ENCODE results near the gene MAN2A1. TPM values are rescaled to one million over a fixed set of nuclear protein-coding genes. Genes with fewer than 3 reads are reported as not detected.
A peak's percentile ranks its signal among the peaks of the same experiment; 100 is the strongest.
"Not testable (repeated sequence)": the region's sequence is repeated elsewhere in the genome, so short reads cannot be mapped to it uniquely, and the experiment has no call there.

Gene MAN2A1
- total RNA-seq, 1 donor from 2014 or later = 49.7 TPM

DNA sequence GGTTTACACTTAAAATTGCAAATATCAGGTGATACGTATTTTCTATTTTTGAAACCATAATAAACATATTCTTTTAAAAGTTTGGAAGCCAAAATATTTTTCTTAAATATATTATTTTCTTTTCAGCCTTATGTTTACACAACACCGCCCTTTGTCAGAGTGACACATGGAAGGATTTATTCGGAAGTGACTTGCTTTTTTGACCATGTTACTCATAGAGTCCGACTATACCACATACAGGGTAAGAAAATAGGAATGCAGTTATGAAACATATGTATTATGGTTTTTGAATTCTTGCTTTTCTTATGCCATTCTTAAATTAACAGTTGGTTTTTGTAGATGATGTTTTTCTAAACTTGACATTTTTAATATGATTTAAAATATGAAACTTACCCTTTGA lies 133.9 kb downstream of the MAN2A1 start:
- DNase-seq (ENCODE audit: low read depth in 2 of 2) = peak in 1 of 2 donors; percentile 35

GRCh38 chr5:109825450-109825849 lies 135.7 kb downstream of the MAN2A1 start:
- no peak for DNase-seq (ENCODE audit: low read depth in 2 of 2)

- no peak for DNase-seq (ENCODE audit: low read depth in 2 of 2)
Observed at GRCh38 chr5:109826426-109826825, 136.7 kb downstream of the MAN2A1 start.

GRCh38 chr5:109829331-109829730 lies 139.6 kb downstream of the MAN2A1 start:
- DNase-seq (ENCODE audit: low read depth in 2 of 2) = no peak

DNA sequence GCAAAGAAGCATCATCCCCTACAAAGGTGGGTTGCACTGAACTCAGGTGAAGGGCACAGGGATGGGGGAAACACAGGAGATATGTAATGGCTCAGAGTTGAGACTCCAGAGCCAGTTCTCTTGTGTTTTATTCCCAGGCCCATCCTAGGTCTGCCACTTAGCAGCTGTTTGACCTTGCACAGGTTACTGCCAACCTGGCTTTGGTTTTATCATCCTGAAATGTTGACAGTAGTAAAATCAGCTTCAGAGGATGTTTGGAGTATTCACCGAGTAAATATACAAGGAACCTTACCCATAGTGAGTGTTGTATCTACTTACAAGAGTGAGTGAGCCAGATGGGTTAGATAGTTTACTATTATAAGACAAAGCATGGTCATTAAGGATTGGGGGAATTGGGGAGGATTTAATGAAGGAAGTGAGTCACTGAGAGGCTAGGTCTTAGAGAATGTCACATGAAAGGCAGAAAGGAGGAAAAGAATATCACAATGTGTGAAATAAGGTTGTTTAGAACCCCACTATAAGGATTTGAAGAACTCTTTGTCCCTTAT lies 141.3 kb downstream of the MAN2A1 start:
- DNase-seq (ENCODE audit: low read depth in 2 of 2) = peak in 1 of 2 donors; percentile 11

GRCh38 chr5:109832207-109833188 lies 142.8 kb downstream of the MAN2A1 start:
- DNase-seq (ENCODE audit: low read depth in 2 of 2) = not testable (repeated sequence)

- no peak for DNase-seq (ENCODE audit: low read depth in 2 of 2)
Observed at GRCh38 chr5:109833946-109834345, 144.2 kb downstream of the MAN2A1 start.

DNA sequence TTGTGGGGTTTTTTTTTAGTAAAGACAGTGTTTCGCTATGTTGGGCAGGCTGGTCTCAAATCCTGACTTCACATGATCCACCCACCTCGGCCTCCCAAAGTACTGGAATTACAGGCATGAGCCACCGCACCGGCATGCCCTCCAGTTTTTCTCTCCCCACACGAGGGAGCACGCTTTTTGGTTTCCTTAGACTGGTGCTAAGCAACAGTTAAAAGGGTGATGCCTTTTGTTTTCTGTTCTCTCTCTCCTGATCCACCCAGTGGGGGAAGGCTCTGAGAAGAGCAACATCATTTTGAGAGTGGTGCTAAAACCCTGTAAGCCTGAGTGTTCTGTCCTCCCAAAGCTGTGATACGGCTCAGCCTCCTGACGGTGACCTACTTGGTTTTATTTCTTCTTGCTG lies 146.6 kb downstream of the MAN2A1 start:
- DNase-seq (ENCODE audit: low read depth in 2 of 2) = no peak

- DNase-seq (ENCODE audit: low read depth in 2 of 2) = no peak
Observed at GRCh38 chr5:109837231-109837861, 147.6 kb downstream of the MAN2A1 start.

DNA sequence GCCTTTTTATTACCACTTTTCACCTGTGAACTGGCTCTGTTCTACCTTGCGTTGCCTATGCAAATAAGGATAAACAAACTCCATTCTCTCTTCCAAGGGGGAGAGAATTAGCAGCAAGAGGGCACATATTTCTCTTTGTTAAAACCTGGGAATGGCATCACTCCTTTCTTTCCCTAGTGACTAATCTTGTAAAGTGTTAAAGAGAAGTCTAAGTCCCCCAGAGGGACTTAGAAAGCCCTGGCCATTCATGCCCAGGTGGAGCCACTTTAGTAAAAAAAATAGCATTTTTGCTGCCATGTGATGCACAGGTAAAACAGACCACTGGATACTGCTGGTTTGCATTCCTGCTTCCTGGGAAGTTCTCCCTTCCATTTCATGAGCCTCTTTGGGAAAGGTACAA lies 148.4 kb downstream of the MAN2A1 start:
- no peak for DNase-seq (ENCODE audit: low read depth in 2 of 2)

DNA sequence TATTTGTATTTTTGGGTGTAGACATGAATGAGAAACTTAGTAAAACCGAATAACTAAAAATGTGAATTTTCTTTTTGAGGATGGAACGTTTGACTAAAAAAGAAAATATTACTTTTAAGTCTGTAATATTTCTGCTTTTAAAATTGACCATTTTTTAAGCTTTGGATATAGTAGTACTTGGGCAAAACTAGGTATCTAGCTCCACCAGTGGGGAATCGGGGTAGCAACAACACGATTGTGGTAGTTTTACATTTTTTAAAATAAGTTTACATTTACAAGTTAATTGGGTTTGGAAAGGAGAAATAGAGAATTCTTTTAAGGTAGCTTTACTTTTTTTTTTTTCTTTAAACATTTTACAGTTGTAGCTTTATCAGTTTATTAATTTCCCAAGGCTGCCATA lies 154.4 kb downstream of the MAN2A1 start:
- peak; percentile 19 to 22 for DNase-seq (ENCODE audit: low read depth in 2 of 2)

GRCh38 chr5:109844695-109845094 lies 155.0 kb downstream of the MAN2A1 start:
- DNase-seq (ENCODE audit: low read depth in 2 of 2) = no peak

DNA sequence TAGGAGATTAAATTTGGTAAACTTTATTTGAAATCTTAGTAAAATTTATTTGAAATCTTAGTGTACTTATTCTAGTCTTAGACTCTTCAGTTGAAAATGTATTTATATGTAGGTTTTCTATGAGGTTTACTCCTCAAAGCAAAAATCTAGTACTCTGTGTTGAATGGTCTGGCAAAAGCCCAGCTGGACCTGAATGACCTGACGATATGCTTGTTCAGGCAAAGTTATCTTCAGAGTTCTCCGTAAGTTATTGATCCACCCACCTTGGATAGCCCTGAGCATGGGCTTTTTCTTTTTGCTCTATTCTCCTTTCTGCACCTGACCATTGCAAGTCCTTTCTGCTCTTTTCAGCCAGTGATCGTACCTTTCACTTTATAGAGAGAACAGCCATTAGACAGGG lies 158.4 kb downstream of the MAN2A1 start:
- DNase-seq (ENCODE audit: low read depth in 2 of 2) = no peak

- no peak for DNase-seq (ENCODE audit: low read depth in 2 of 2)
Observed at GRCh38 chr5:109849478-109850088, 159.9 kb downstream of the MAN2A1 start.

DNA sequence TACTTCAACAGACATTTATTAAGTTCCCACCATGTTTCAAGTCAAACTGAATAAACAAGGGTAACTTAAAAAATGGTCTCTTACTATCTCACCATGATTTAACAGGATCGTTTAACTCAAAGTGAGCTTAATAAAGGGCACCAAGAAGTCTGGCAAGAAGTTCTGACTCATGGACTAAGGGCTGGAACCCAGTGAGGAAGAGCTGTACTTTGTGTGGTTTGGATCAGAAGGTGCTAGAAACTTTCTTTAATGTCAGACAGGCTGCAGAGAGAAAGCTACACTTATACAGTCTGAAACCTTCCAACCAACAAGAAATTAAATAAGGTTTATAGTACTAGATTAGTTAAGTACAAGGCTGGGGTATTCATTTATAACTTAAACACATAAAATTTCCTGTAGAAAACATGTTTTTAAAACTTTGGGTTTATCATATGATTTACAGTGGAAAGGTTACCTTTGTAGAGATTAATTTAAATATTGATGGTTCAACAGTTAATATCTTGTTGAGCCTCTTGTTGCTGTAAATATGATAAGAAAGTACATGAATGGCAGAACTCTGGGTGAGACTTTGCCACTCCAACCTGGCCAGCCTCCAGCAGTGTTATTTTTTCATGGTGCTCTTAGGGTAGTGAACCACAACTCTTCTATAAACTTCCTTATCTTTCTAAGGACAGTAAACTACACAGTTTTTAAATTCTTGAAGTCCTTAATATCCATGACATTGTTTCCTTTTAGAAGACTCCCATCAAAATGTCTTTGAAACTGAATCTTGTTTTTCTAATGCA lies 162.8 kb downstream of the MAN2A1 start:
- DNase-seq (ENCODE audit: low read depth in 2 of 2) = no peak

- no peak for DNase-seq (ENCODE audit: low read depth in 2 of 2)
Observed at GRCh38 chr5:109853377-109853776, 163.7 kb downstream of the MAN2A1 start.

DNA sequence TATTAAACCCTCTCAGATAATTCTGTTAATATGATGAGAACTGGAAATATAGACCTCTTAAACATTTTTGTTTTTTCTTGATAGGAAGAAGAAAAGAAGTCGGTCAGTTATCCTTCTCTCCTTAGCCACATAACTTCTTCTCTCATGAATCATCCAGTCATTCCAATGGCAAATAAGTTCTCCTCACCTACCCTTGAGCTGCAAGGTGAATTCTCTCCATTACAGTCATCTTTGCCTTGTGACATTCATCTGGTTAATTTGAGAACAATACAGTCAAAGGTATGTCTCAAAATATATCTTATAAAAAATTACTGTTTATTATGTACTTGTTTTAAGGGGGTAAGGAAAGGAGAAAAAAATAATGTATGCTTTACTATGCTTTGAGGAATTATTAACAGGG lies 165.3 kb downstream of the MAN2A1 start:
- no peak for DNase-seq (ENCODE audit: low read depth in 2 of 2)

DNA sequence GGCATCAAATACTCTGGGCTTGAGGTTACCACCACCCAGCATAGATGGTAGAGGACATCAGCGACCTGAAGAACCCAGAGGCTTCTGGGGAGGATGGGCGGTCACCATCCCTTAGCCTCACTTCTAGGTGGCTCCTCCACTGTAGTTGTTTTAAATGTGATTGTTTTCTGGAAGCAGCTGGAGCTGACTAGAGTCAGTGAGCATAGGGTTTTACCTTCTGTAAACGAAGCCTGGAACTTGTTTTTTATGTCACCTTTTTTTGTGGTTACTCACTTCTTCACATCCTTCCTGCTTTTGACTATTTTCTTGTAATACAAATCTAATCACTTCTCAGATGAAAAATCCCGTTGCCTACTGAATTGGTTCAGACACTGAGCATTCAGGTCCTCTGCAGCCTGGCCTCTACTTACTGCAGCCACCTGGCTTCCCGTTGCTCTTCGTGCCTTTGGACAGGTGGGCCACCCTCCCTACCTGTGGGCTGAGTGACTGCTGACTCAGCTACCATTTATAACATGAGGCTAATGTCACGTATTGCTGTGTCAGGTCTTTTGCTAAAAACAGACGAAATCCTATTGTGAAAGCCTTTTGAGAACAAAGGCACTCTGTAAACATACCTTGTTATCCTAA lies 167.8 kb downstream of the MAN2A1 start:
- peak in 1 of 2 donors; percentile 15 for DNase-seq (ENCODE audit: low read depth in 2 of 2)

DNA sequence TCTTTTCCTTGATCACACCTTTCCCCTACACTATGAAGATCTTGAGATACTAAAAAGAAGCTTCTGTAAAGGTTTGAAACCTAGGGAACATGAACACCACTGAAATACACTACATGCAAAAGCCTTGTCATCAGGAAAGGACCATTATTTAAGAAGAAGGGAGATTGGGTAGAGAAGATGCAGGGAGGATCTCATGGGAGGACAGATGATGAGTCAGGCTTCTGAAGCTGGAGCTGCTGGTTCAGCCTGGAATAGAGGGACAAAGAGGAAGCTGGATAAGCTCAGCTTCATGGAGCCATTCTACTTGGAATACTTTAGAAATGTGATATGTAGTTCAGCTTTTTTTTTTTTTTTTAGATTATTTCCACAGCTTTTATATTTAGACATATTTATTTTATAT lies 169.8 kb downstream of the MAN2A1 start:
- no peak for DNase-seq (ENCODE audit: low read depth in 2 of 2)

DNA sequence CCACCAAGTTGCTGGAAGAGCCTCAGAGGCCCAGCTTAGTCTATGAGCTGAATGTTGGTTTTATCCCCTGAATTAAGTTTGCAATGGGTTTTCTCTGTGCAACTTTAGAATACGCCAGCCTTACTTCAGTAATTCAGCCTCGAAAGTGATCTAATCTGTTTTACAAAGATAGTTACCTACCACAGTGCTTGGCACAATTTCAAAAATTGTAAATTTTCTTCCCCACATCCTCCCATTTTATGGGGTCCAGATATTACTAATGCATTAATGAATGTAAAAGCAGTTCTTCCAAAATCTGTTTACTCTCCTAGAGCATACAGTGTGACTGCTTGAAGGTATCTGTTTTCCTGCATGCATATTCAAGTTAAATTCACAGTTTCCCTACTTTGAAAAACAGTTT lies 172.6 kb downstream of the MAN2A1 start:
- no peak for DNase-seq (ENCODE audit: low read depth in 2 of 2)

- no peak for DNase-seq (ENCODE audit: low read depth in 2 of 2)
Observed at GRCh38 chr5:109863752-109864151, 174.0 kb downstream of the MAN2A1 start.

Measured in dermis microvascular lymphatic vessel endothelial cell (primary cell).